Measurements from ENCODE around the gene ZFHX3.

- TF ChIP-seq CTCF (IDR thresholded peaks at IDR 0.05 in 8 of 11, conservative IDR thresholded peaks at IDR 0.05 in 3 of 11) (no peak), POLR2AphosphoS5 (IDR thresholded peaks at IDR 0.05) (no peak)
Measured at GRCh38 chr16:72997141-72997542, 50.8 kb downstream of the ZFHX3 start.
